Lung (tissue), 12 donors: ENCODE measurements around the gene PXDN. TPM values are rescaled to one million over a fixed set of nuclear protein-coding genes. Genes with fewer than 3 reads are reported as not detected.
A peak's percentile ranks its signal among the peaks of the same experiment; 100 is the strongest.

Experiments used
- ATAC-seq: fragments of 200-7000 bp; cut with Tn5 transposase; one replicate; pipeline ENCODE4 v1.9.1; 2020; ENCODE audit warnings: moderate number of reproducible peaks; ENCODE audit not compliant: insufficient read depth, low FRiP score
- DNase-seq, 3 donors: peaks; one replicate each; pipeline ENCODE4 v3.0.0-alpha.2; 2013 to 2017
- H3K27ac ChIP-seq, 2 donors: one replicate each; pipeline ENCODE4 v1.5.1; 2013; ENCODE audit warnings: mild to moderate bottlenecking in 2 of 2, moderate library complexity in 2 of 2, control low read depth in 1 of 2, inconsistent platforms in 1 of 2, low read depth in 1 of 2, low read length in 1 of 2
- H3K27me3 ChIP-seq, 3 donors: one replicate each; pipeline ENCODE4 v1.5.1; 2013; ENCODE audit warnings: low read length in 2 of 3; ENCODE audit not compliant: control insufficient read depth in 3 of 3, insufficient read depth in 3 of 3
- H3K36me3 ChIP-seq, 4 donors: one replicate each; pipeline ENCODE4 v1.5.1; 2013; ENCODE audit warnings: low read length in 4 of 4, mild to moderate bottlenecking in 1 of 4, moderate library complexity in 1 of 4; ENCODE audit not compliant: control insufficient read depth in 4 of 4, insufficient read depth in 4 of 4
- H3K4me1 ChIP-seq, 5 donors: one replicate each; pipeline ENCODE4 v1.5.1; 2013; ENCODE audit warnings: low read length in 5 of 5, mild to moderate bottlenecking in 2 of 5, moderate library complexity in 1 of 5; ENCODE audit not compliant: control insufficient read depth in 5 of 5, insufficient read depth in 5 of 5
- H3K4me3 ChIP-seq: one replicate; pipeline ENCODE4 v1.5.1; 2013; ENCODE audit warnings: mild to moderate bottlenecking, control low read depth, moderate library complexity
- H3K9ac ChIP-seq, 2 donors: one replicate each; pipeline ENCODE4 v1.5.1; 2013; ENCODE audit warnings: low read length in 2 of 2, control low read depth in 1 of 2; ENCODE audit not compliant: insufficient read depth in 1 of 2
- H3K9me3 ChIP-seq, 4 donors: one replicate each; pipeline ENCODE4 v1.5.1; 2013; ENCODE audit warnings: low read length in 3 of 4, mild to moderate bottlenecking in 1 of 4, moderate library complexity in 1 of 4; ENCODE audit not compliant: control insufficient read depth in 4 of 4, insufficient read depth in 3 of 4
- CTCF ChIP-seq: IDR thresholded peaks from 2 replicates; pipeline ENCODE4 v1.5.1; 2012; ENCODE audit warnings: mild to moderate bottlenecking; ENCODE audit errors: control extremely low read depth, extremely low read depth
- WGBS, 2 donors: extraction: QIAGEN DNeasy Blood & Tissue Kit; methylation state at CpG; one replicate each; pipeline ENCODE4 v1.1.7; 2013; 5-methylcytosine and 5-hydroxymethylcytosine counted together
- polyA plus RNA-seq, 2 donors: library from polyadenylated mRNA; stranded (reverse); fragments of 200-250 nt; gene quantifications; one replicate each; pipeline ENCODE4 v1.2.1, GENCODE V29; 2013
- total RNA-seq, 2 donors: library from RNA; depleted of rRNA in 1 of 2; stranded (reverse); fragments of >200 nt in 1 of 2; gene quantifications; one replicate each; pipeline ENCODE4 v1.2.1, GENCODE V29; 2014 to 2021
- donor health status: control.
- donor health status: control.
- donor health status: Bipolar disorder and iron deficiency.
- donor health status: healthy.
- donor health status: DM: yes; HTN: yes; CAD: no.

The PXDN gene
- total and polyA plus RNA-seq, 4 donors: 10.6 to 198 (median 45.1) TPM

- DNase-seq (peak; percentile 56 to 90 (median 80)), ATAC-seq (peak; percentile 16)
- H3K36me3 ChIP-seq: no peaks in the 10 kb centered on the region
- H3K27me3 ChIP-seq: no peaks in the 10 kb centered on the region
- H3K9ac ChIP-seq: no peak overlapping the region
- TF ChIP-seq CTCF: no peak
- peaks cover 0 to 52% (median 18%) of the 10 kb centered on the region in 5 donors for H3K4me1 ChIP-seq
- WGBS, 2 donors: 68 to 78% methylated on average over 18 of the region's 18 CpGs
- H3K4me3 ChIP-seq: no peak overlapping the region
- H3K27ac ChIP-seq: no peak overlapping the region
- H3K9me3 ChIP-seq: peaks cover 0 to 7% (median 0%) of the 10 kb centered on the region in 4 donors
These were observed 11.3 kb upstream of the PXDN start for GRCh38 chr2:1755436-1756191.

GRCh38 chr2:1754461-1755170 lies 10.3 kb upstream of the PXDN start:
- ATAC-seq (no peak), DNase-seq (no peak)
- Histone ChIP-seq H3K9ac (no peak overlapping the region), H3K36me3 (no peaks in the 10 kb centered on the region), H3K4me1 (peaks cover 0 to 57% (median 18%) of the 10 kb centered on the region in 5 donors), H3K27me3 (no peaks in the 10 kb centered on the region), H3K27ac (no peak overlapping the region), H3K9me3 (peaks cover 0 to 7% (median 0%) of the 10 kb centered on the region in 4 donors), H3K4me3 (no peak overlapping the region)
- TF ChIP-seq CTCF: no peak
- WGBS, 2 donors: 94 to 95% methylated on average over 16 of the region's 16 CpGs

- H3K4me3 ChIP-seq: no peak overlapping the region
- peaks cover 0 to 7% (median 0%) of the 10 kb centered on the region in 4 donors for H3K9me3 ChIP-seq
- peak in 1 of 3 donors; percentile 9 for DNase-seq
- H3K4me1 ChIP-seq: peaks cover 0 to 53% (median 17%) of the 10 kb centered on the region in 5 donors
- no peak overlapping the region for H3K27ac ChIP-seq
- H3K9ac ChIP-seq: no peak overlapping the region
- WGBS, 2 donors: 91 to 93% methylated on average over 12 of the region's 12 CpGs
- no peaks in the 10 kb centered on the region for H3K36me3 ChIP-seq
- ATAC-seq: no peak
- no peak for TF ChIP-seq CTCF
- H3K27me3 ChIP-seq: no peaks in the 10 kb centered on the region
These were observed 9.7 kb upstream of the PXDN start for GRCh38 chr2:1754046-1754445.
